NB4 (cell line): Measurements from ENCODE around the gene NFAT5.

Experiments used
- DNase-seq: peaks from one replicate; pipeline ENCODE4 v3.0.0; 2010; ENCODE audit warnings: low read depth
- H3K4me3 ChIP-seq: one replicate; pipeline ENCODE4 v1.5.1; 2011; ENCODE audit warnings: mild to moderate bottlenecking, low read depth, low read length, moderate library complexity
- CTCF ChIP-seq: IDR thresholded peaks from one replicate; pipeline ENCODE4 v1.5.1; 2012; ENCODE audit warnings: low read depth, low read length
- MAX ChIP-seq: IDR thresholded peaks from 2 replicates; pipeline ENCODE4 v1.6.1; 2011; ENCODE audit warnings: low read depth, low read length
- MYC ChIP-seq: IDR thresholded peaks from 2 replicates; pipeline ENCODE4 v1.6.1; 2011; ENCODE audit warnings: low read depth, low read length
- POLR2A ChIP-seq: IDR thresholded peaks from 2 replicates; pipeline ENCODE4 v1.6.1; 2011; ENCODE audit warnings: mild to moderate bottlenecking; ENCODE audit not compliant: insufficient read length; ENCODE audit errors: extremely low read depth

The NFAT5 gene

GRCh38 chr16:69523566-69524305 lies 42.0 kb upstream of the NFAT5 start:
- no peak for DNase-seq
- TF ChIP-seq MYC (no peak), POLR2A (no peak), MAX (no peak), CTCF (no peak)

GRCh38 chr16:69526831-69527655 lies 38.7 kb upstream of the NFAT5 start:
- no peak for DNase-seq
- no peak for TF ChIP-seq MAX
- no peak for TF ChIP-seq MYC
- no peak for TF ChIP-seq POLR2A
- TF ChIP-seq CTCF = no peak

More at GRCh38 chr16:69523566-69524305, 42.0 kb upstream of the NFAT5 start:
- H3K4me3 ChIP-seq = no peak overlapping the region

GRCh38 chr16:69531988-69532387 lies 33.8 kb upstream of the NFAT5 start:
- DNase-seq = no peak
- TF ChIP-seq POLR2A (no peak), MAX (no peak), CTCF (no peak), MYC (no peak)
- no peak overlapping the region for H3K4me3 ChIP-seq

More at GRCh38 chr16:69526831-69527655, 38.7 kb upstream of the NFAT5 start:
- no peak overlapping the region for H3K4me3 ChIP-seq

- H3K4me3 ChIP-seq = no peak overlapping the region
- no peak for DNase-seq
- TF ChIP-seq CTCF = no peak
- no peak for TF ChIP-seq MAX
- no peak for TF ChIP-seq POLR2A
- TF ChIP-seq MYC = no peak
Measured at GRCh38 chr16:69532641-69533455, 32.9 kb upstream of the NFAT5 start.

GRCh38 chr16:69534720-69535119 lies 31.0 kb upstream of the NFAT5 start:
- DNase-seq = no peak
- TF ChIP-seq POLR2A = no peak
- no peak for TF ChIP-seq MYC
- TF ChIP-seq CTCF = no peak
- no peak for TF ChIP-seq MAX
- H3K4me3 ChIP-seq = no peak overlapping the region
